ENCODE measurements around the gene SYT7. TPM values are rescaled to one million over a fixed set of nuclear protein-coding genes. Genes with fewer than 3 reads are reported as not detected.

The SYT7 gene
- total and polyA plus RNA-seq, 2 donors, result 0.14 to 1.3 TPM

- no peaks in the 10 kb centered on the region for H3K36me3 ChIP-seq (ENCODE audit: control insufficient read depth in 2 of 2, insufficient read depth in 2 of 2, low read length in 1 of 2)
- H3K27ac ChIP-seq (ENCODE audit: low read depth in 1 of 2, low read length in 1 of 2), result no peak overlapping the region
- DNase-seq (ENCODE audit: low read depth in 6 of 9, low spot score in 9 of 9), result no peak
- no peaks in the 10 kb centered on the region for H3K9me3 ChIP-seq (ENCODE audit: control insufficient read depth in 2 of 2, insufficient read depth in 1 of 2, low read length in 1 of 2)
- peaks cover 10 to 11% of the 10 kb centered on the region in 2 donors for H3K4me1 ChIP-seq (ENCODE audit: control insufficient read depth in 2 of 2, insufficient read depth in 2 of 2, low read length in 2 of 2)
- H3K4me3 ChIP-seq (ENCODE audit: low read length in 2 of 2), result no peak overlapping the region
- peaks cover 43 to 62% of the 10 kb centered on the region in 2 donors for H3K27me3 ChIP-seq (ENCODE audit: control insufficient read depth in 2 of 2, insufficient read depth in 1 of 2, low read length in 1 of 2)
- 66% methylated on average over 10 of the region's 10 CpGs for WGBS
Measured at GRCh38 chr11:61505640-61506155, 75.2 kb downstream of the SYT7 start.

- Histone ChIP-seq H3K9me3 (ENCODE audit: control insufficient read depth in 2 of 2, insufficient read depth in 1 of 2, low read length in 1 of 2) (no peaks in the 10 kb centered on the region), H3K27me3 (ENCODE audit: control insufficient read depth in 2 of 2, insufficient read depth in 1 of 2, low read length in 1 of 2) (peaks cover 40 to 56% of the 10 kb centered on the region in 2 donors), H3K4me1 (ENCODE audit: control insufficient read depth in 2 of 2, insufficient read depth in 2 of 2, low read length in 2 of 2) (peaks cover 10 to 11% of the 10 kb centered on the region in 2 donors), H3K36me3 (ENCODE audit: control insufficient read depth in 2 of 2, insufficient read depth in 2 of 2, low read length in 1 of 2) (no peaks in the 10 kb centered on the region), H3K27ac (ENCODE audit: low read depth in 1 of 2, low read length in 1 of 2) (no peak overlapping the region), H3K4me3 (ENCODE audit: low read length in 2 of 2) (no peak overlapping the region)
- WGBS, result 94% methylated on average over 5 of the region's 5 CpGs
- DNase-seq (ENCODE audit: low read depth in 6 of 9, low spot score in 9 of 9), result no peak
Measured at GRCh38 chr11:61505106-61505505, 75.8 kb downstream of the SYT7 start.

GRCh38 chr11:61503135-61503770, 77.6 kb downstream of the SYT7 start:
- WGBS, result 82% methylated on average over 8 of the region's 8 CpGs
- Histone ChIP-seq H3K4me3 (ENCODE audit: low read length in 2 of 2) (no peak overlapping the region), H3K27me3 (ENCODE audit: control insufficient read depth in 2 of 2, insufficient read depth in 1 of 2, low read length in 1 of 2) (peaks cover 25 to 44% of the 10 kb centered on the region in 2 donors), H3K27ac (ENCODE audit: low read depth in 1 of 2, low read length in 1 of 2) (no peak overlapping the region), H3K4me1 (ENCODE audit: control insufficient read depth in 2 of 2, insufficient read depth in 2 of 2, low read length in 2 of 2) (peaks cover under 1 to 3% of the 10 kb centered on the region in 2 donors), H3K36me3 (ENCODE audit: control insufficient read depth in 2 of 2, insufficient read depth in 2 of 2, low read length in 1 of 2) (no peaks in the 10 kb centered on the region), H3K9me3 (ENCODE audit: control insufficient read depth in 2 of 2, insufficient read depth in 1 of 2, low read length in 1 of 2) (no peaks in the 10 kb centered on the region)
- no peak for DNase-seq (ENCODE audit: low read depth in 6 of 9, low spot score in 9 of 9)

- Histone ChIP-seq H3K27me3 (ENCODE audit: control insufficient read depth in 2 of 2, insufficient read depth in 1 of 2, low read length in 1 of 2) (peaks cover 17 to 36% of the 10 kb centered on the region in 2 donors), H3K4me3 (ENCODE audit: low read length in 2 of 2) (no peak overlapping the region), H3K4me1 (ENCODE audit: control insufficient read depth in 2 of 2, insufficient read depth in 2 of 2, low read length in 2 of 2) (no peaks in the 10 kb centered on the region), H3K27ac (ENCODE audit: low read depth in 1 of 2, low read length in 1 of 2) (no peak overlapping the region), H3K36me3 (ENCODE audit: control insufficient read depth in 2 of 2, insufficient read depth in 2 of 2, low read length in 1 of 2) (no peaks in the 10 kb centered on the region), H3K9me3 (ENCODE audit: control insufficient read depth in 2 of 2, insufficient read depth in 1 of 2, low read length in 1 of 2) (no peaks in the 10 kb centered on the region)
- DNase-seq (ENCODE audit: low read depth in 6 of 9, low spot score in 9 of 9), result no peak
- 91% methylated on average over 1 of the region's 1 CpG for WGBS
Measured at GRCh38 chr11:61502522-61502921, 78.4 kb downstream of the SYT7 start.

- Histone ChIP-seq H3K27ac (ENCODE audit: low read depth in 1 of 2, low read length in 1 of 2) (no peak overlapping the region), H3K27me3 (ENCODE audit: control insufficient read depth in 2 of 2, insufficient read depth in 1 of 2, low read length in 1 of 2) (peaks cover 0 to 12% of the 10 kb centered on the region in 2 donors), H3K4me3 (ENCODE audit: low read length in 2 of 2) (no peak overlapping the region), H3K9me3 (ENCODE audit: control insufficient read depth in 2 of 2, insufficient read depth in 1 of 2, low read length in 1 of 2) (no peaks in the 10 kb centered on the region), H3K4me1 (ENCODE audit: control insufficient read depth in 2 of 2, insufficient read depth in 2 of 2, low read length in 2 of 2) (peaks cover 0 to 3% of the 10 kb centered on the region in 2 donors), H3K36me3 (ENCODE audit: control insufficient read depth in 2 of 2, insufficient read depth in 2 of 2, low read length in 1 of 2) (no peaks in the 10 kb centered on the region)
- DNase-seq (ENCODE audit: low read depth in 6 of 9, low spot score in 9 of 9), result no peak
- 82% methylated on average over 12 of the region's 12 CpGs for WGBS
Measured at GRCh38 chr11:61499816-61500491, 80.9 kb downstream of the SYT7 start.

GRCh38 chr11:61498767-61499341, 82.0 kb downstream of the SYT7 start:
- no peak for DNase-seq (ENCODE audit: low read depth in 6 of 9, low spot score in 9 of 9)
- H3K4me3 ChIP-seq (ENCODE audit: low read length in 2 of 2), result no peak overlapping the region
- no peaks in the 10 kb centered on the region for H3K36me3 ChIP-seq (ENCODE audit: control insufficient read depth in 2 of 2, insufficient read depth in 2 of 2, low read length in 1 of 2)
- WGBS, result 89% methylated on average over 15 of the region's 15 CpGs
- peaks cover 0 to 3% of the 10 kb centered on the region in 2 donors for H3K4me1 ChIP-seq (ENCODE audit: control insufficient read depth in 2 of 2, insufficient read depth in 2 of 2, low read length in 2 of 2)
- peaks cover 0 to 7% of the 10 kb centered on the region in 2 donors for H3K27me3 ChIP-seq (ENCODE audit: control insufficient read depth in 2 of 2, insufficient read depth in 1 of 2, low read length in 1 of 2)
- no peaks in the 10 kb centered on the region for H3K9me3 ChIP-seq (ENCODE audit: control insufficient read depth in 2 of 2, insufficient read depth in 1 of 2, low read length in 1 of 2)
- H3K27ac ChIP-seq (ENCODE audit: low read depth in 1 of 2, low read length in 1 of 2), result no peak overlapping the region

- H3K27me3 ChIP-seq (ENCODE audit: control insufficient read depth in 2 of 2, insufficient read depth in 1 of 2, low read length in 1 of 2), result peaks cover 0 to 4% of the 10 kb centered on the region in 2 donors
- H3K9me3 ChIP-seq (ENCODE audit: control insufficient read depth in 2 of 2, insufficient read depth in 1 of 2, low read length in 1 of 2), result no peaks in the 10 kb centered on the region
- WGBS, result 84% methylated on average over 9 of the region's 9 CpGs
- no peak for DNase-seq (ENCODE audit: low read depth in 6 of 9, low spot score in 9 of 9)
- H3K4me1 ChIP-seq (ENCODE audit: control insufficient read depth in 2 of 2, insufficient read depth in 2 of 2, low read length in 2 of 2), result peaks cover 0 to 3% of the 10 kb centered on the region in 2 donors
- H3K27ac ChIP-seq (ENCODE audit: low read depth in 1 of 2, low read length in 1 of 2), result no peak overlapping the region
- H3K36me3 ChIP-seq (ENCODE audit: control insufficient read depth in 2 of 2, insufficient read depth in 2 of 2, low read length in 1 of 2), result no peaks in the 10 kb centered on the region
- H3K4me3 ChIP-seq (ENCODE audit: low read length in 2 of 2), result no peak overlapping the region
Measured at GRCh38 chr11:61497876-61498275, 83.0 kb downstream of the SYT7 start.

- no peak overlapping the region for H3K4me3 ChIP-seq (ENCODE audit: low read length in 2 of 2)
- no peaks in the 10 kb centered on the region for H3K9me3 ChIP-seq (ENCODE audit: control insufficient read depth in 2 of 2, insufficient read depth in 1 of 2, low read length in 1 of 2)
- peaks cover 0 to 3% of the 10 kb centered on the region in 2 donors for H3K4me1 ChIP-seq (ENCODE audit: control insufficient read depth in 2 of 2, insufficient read depth in 2 of 2, low read length in 2 of 2)
- WGBS, result 97% methylated on average over 2 of the region's 2 CpGs
- peaks cover 0 to 4% of the 10 kb centered on the region in 2 donors for H3K27me3 ChIP-seq (ENCODE audit: control insufficient read depth in 2 of 2, insufficient read depth in 1 of 2, low read length in 1 of 2)
- DNase-seq (ENCODE audit: low read depth in 6 of 9, low spot score in 9 of 9), result no peak
- H3K27ac ChIP-seq (ENCODE audit: low read depth in 1 of 2, low read length in 1 of 2), result no peak overlapping the region
- no peaks in the 10 kb centered on the region for H3K36me3 ChIP-seq (ENCODE audit: control insufficient read depth in 2 of 2, insufficient read depth in 2 of 2, low read length in 1 of 2)
Measured at GRCh38 chr11:61497473-61497872, 83.4 kb downstream of the SYT7 start.
